Neuronal stem cell (in vitro differentiated cells): ENCODE results near the gene TEAD4.

Experiments
- DNase-seq: peaks from one replicate; pipeline ENCODE4 v3.0.0-alpha.2; 2013; ENCODE audit warnings: low spot score
- H2AFZ ChIP-seq: one replicate; pipeline ENCODE4 v1.6.1; 2013; ENCODE audit warnings: mild to moderate bottlenecking, low read length, inconsistent platforms
- H2AK5ac ChIP-seq: 2 replicates; pipeline ENCODE4 v1.6.1; 2013; ENCODE audit warnings: low read depth, mild to moderate bottlenecking, inconsistent platforms, low read length, moderate library complexity, mixed read lengths
- H2BK120ac ChIP-seq: 2 replicates; pipeline ENCODE4 v1.6.1; 2013; ENCODE audit warnings: low read depth, mild to moderate bottlenecking, inconsistent platforms, low read length, moderate library complexity, mixed read lengths
- H2BK12ac ChIP-seq: one replicate; pipeline ENCODE4 v1.6.1; 2013; ENCODE audit warnings: low read length, inconsistent platforms
- H2BK15ac ChIP-seq: 2 replicates; pipeline ENCODE4 v1.6.1; 2013; ENCODE audit warnings: mild to moderate bottlenecking, low read length, inconsistent platforms, mixed read lengths
- H2BK5ac ChIP-seq: one replicate; pipeline ENCODE4 v1.6.1; 2013; ENCODE audit warnings: inconsistent platforms, mild to moderate bottlenecking, low read length, moderate library complexity
- H3K14ac ChIP-seq: one replicate; pipeline ENCODE4 v1.6.1; 2013; ENCODE audit warnings: low read length, inconsistent platforms
- H3K18ac ChIP-seq: 2 replicates; pipeline ENCODE4 v1.6.1; 2013; ENCODE audit warnings: low read length, inconsistent platforms
- H3K23ac ChIP-seq: 2 replicates; pipeline ENCODE4 v1.6.1; 2013; ENCODE audit warnings: low read depth, mild to moderate bottlenecking, mixed read lengths, low read length, inconsistent platforms; ENCODE audit not compliant: poor library complexity
- H3K27ac ChIP-seq: replicated peaks from 3 replicates; pipeline ENCODE4 v1.5.1; 2013; ENCODE audit warnings: low read length, inconsistent platforms
- H3K27me3 ChIP-seq, 3 experiments: 2 replicates each; pipeline ENCODE4 v1.6.1; 2013; ENCODE audit warnings: low read length in 3 of 3, mild to moderate bottlenecking in 2 of 3, inconsistent platforms in 1 of 3, low read depth in 1 of 3, mixed read lengths in 1 of 3, moderate library complexity in 1 of 3; ENCODE audit not compliant: control insufficient read depth in 3 of 3, insufficient read depth in 3 of 3
- H3K36me3 ChIP-seq, 2 donors: replicated peaks in 1 of 2; 2 replicates each; pipeline ENCODE4 v1.6.1; 2013; ENCODE audit warnings: low read length in 2 of 2; ENCODE audit not compliant: control insufficient read depth in 2 of 2, insufficient read depth in 2 of 2
- H3K4ac ChIP-seq: 2 replicates; pipeline ENCODE4 v1.6.1; 2013; ENCODE audit warnings: inconsistent platforms, mild to moderate bottlenecking, low read length, moderate library complexity
- H3K4me1 ChIP-seq, 2 donors: 1 replicate in 1 of 2; 2 replicates in 1 of 2; pipeline ENCODE4 v1.6.1; 2013; ENCODE audit warnings: low read length in 2 of 2, low read depth in 1 of 2; ENCODE audit not compliant: control insufficient read depth in 2 of 2, insufficient read depth in 1 of 2
- H3K4me2 ChIP-seq: one replicate; pipeline ENCODE4 v1.6.1; 2013; ENCODE audit warnings: mild to moderate bottlenecking, low read length, inconsistent platforms; ENCODE audit not compliant: insufficient read depth, poor library complexity, severe bottlenecking
- H3K4me3 ChIP-seq, 2 donors: 2 replicates each; pipeline ENCODE4 v1.5.1; 2013; ENCODE audit warnings: low read length in 2 of 2, mild to moderate bottlenecking in 2 of 2, inconsistent platforms in 1 of 2, moderate library complexity in 1 of 2
- H3K79me1 ChIP-seq: one replicate; pipeline ENCODE4 v1.6.1; 2013; ENCODE audit warnings: low read depth, mild to moderate bottlenecking, inconsistent platforms, low read length, moderate library complexity
- H3K9ac ChIP-seq: one replicate; pipeline ENCODE4 v1.6.1; 2013; ENCODE audit warnings: mild to moderate bottlenecking, low read depth, low read length, inconsistent platforms; ENCODE audit not compliant: poor library complexity
- H3K9me3 ChIP-seq, 2 donors: replicated peaks in 1 of 2; 2 replicates each; pipeline versions ENCODE3 to v1.6.1; 2013; ENCODE audit warnings: low read length in 2 of 2, mild to moderate bottlenecking in 2 of 2, inconsistent platforms in 1 of 2, low read depth in 1 of 2, mixed read lengths in 1 of 2, moderate library complexity in 1 of 2; ENCODE audit not compliant: control insufficient read depth in 2 of 2, insufficient read depth in 1 of 2
- H4K8ac ChIP-seq: one replicate; pipeline ENCODE4 v1.6.1; 2013; ENCODE audit warnings: low read depth, mild to moderate bottlenecking, inconsistent platforms, low read length, moderate library complexity
- H4K91ac ChIP-seq: one replicate; pipeline ENCODE4 v1.6.1; 2013; ENCODE audit warnings: low read length, low read depth, mild to moderate bottlenecking, inconsistent platforms; ENCODE audit not compliant: poor library complexity
- whole genome bisulfite sequencing, 2 donors: extraction: QIAGEN DNeasy Blood & Tissue Kit; methylation state at CpG; one replicate each; pipeline ENCODE4 v1.1.7; 2013; ENCODE audit warnings: missing lambda C conversion rate in 2 of 2, mixed read lengths in 1 of 2; ENCODE audit not compliant: insufficient read length in 2 of 2, insufficient replicate concordance in 1 of 2; ENCODE audit errors: extremely low coverage in 2 of 2; 5-methylcytosine and 5-hydroxymethylcytosine counted together

The TEAD4 gene

DNA sequence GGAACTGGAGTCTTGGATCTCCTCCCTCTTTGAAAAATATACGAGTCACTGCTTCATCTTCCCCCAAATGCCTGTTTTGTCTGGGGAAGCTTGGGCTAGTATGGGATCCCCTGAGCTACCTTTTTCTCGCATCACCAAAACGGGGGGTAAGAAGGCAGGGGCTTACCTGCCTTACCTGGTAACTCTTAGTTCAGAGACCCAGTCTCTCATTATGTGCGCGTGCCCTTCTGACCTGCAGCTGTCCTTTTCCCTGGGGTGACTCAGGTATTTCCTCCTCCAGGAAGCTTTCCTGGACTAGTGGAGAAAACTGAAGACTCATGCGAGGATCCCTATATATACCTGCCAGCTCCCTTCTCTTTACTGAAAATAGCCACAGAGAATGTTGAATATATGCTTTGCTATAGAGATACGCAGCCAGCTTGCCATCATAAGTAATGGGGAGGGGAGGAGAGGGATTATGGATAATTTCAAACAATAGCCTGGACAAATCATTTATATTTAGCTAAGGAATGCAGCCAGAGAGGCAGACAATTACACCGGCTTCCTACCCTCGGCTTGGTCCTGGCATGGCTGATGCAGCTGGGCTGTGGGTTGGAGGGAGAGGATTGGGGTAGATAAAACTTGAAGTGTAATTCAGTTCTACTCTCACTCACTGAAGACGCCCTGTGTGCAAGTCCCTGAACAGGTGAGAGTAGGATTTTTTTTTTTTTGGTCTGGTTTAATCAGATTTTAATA, 119.1 kb downstream of the TEAD4 start:
- H3K36me3 ChIP-seq = no peaks in the 10 kb centered on the region
- H2BK12ac ChIP-seq = no peak overlapping the region
- no peak overlapping the region for H3K23ac ChIP-seq
- no peak overlapping the region for H3K14ac ChIP-seq
- H3K9me3 ChIP-seq = no peaks in the 10 kb centered on the region
- no peak overlapping the region for H3K27ac ChIP-seq
- DNase-seq = no peak
- H3K4ac ChIP-seq = no peak overlapping the region
- no peak overlapping the region for H4K8ac ChIP-seq
- H4K91ac ChIP-seq = no peak overlapping the region
- H2BK15ac ChIP-seq = no peak overlapping the region
- no peak overlapping the region for H2AK5ac ChIP-seq
- no peak overlapping the region for H2BK120ac ChIP-seq
- no peak overlapping the region for H2BK5ac ChIP-seq
- peaks cover 0 to 10% (median 4%) of the 10 kb centered on the region in 3 experiments for H3K27me3 ChIP-seq
- peaks cover 2% of the 10 kb centered on the region for H3K79me1 ChIP-seq
- H3K9ac ChIP-seq = no peak overlapping the region
- peak overlapping the region; percentile 75 for H3K4me2 ChIP-seq
- WGBS, 2 donors = no CpG with 5 or more reads among the region's 10 CpGs
- peak overlapping the region in 1 of 2 donors; percentile 59 for H3K4me3 ChIP-seq
- H3K18ac ChIP-seq = no peak overlapping the region
- H2AFZ ChIP-seq = peak overlapping the region; percentile 98
- H3K4me1 ChIP-seq = peaks cover 4 to 6% of the 10 kb centered on the region in 2 donors

DNA sequence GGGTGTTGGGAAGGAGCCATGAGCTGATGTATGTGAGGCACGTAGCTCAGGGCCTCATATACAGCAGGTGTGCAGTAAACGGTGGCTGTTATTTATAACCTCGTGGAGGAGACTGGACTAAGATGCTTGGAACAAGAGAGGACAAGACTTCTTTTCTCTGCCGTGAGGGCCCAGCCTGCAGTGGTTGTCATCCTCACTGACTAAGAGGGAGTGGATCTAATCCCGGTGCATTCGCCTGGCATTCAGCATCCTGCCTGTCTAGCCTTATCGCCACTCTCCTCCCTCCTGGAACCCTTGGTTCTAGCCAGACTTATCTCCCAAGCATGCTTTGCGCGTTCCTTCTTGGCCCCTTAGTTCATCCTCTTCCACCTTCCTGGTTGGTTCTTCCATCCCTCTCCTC, 121.9 kb downstream of the TEAD4 start:
- DNase-seq = no peak
- H2AK5ac ChIP-seq = no peak overlapping the region
- peaks cover 0 to 4% of the 10 kb centered on the region in 2 donors for H3K36me3 ChIP-seq
- H2BK120ac ChIP-seq = no peak overlapping the region
- no CpG with 5 or more reads among the region's 9 CpGs for WGBS, 2 donors
- H2BK15ac ChIP-seq = no peak overlapping the region
- H2AFZ ChIP-seq = no peak overlapping the region
- no peak overlapping the region for H3K18ac ChIP-seq
- no peak overlapping the region for H3K9ac ChIP-seq
- no peak overlapping the region for H3K23ac ChIP-seq
- no peak overlapping the region for H4K8ac ChIP-seq
- no peak overlapping the region for H3K27ac ChIP-seq
- no peak overlapping the region for H3K14ac ChIP-seq
- H3K4me2 ChIP-seq = no peak overlapping the region
- no peak overlapping the region for H3K4me3 ChIP-seq
- H3K4ac ChIP-seq = no peak overlapping the region
- H3K27me3 ChIP-seq = peaks cover 0 to 3% (median 2%) of the 10 kb centered on the region in 3 experiments
- no peak overlapping the region for H4K91ac ChIP-seq
- H3K79me1 ChIP-seq = peaks cover 2% of the 10 kb centered on the region
- H3K9me3 ChIP-seq = no peaks in the 10 kb centered on the region
- peaks cover 0 to 16% of the 10 kb centered on the region in 2 donors for H3K4me1 ChIP-seq
- no peak overlapping the region for H2BK5ac ChIP-seq
- H2BK12ac ChIP-seq = no peak overlapping the region

DNA sequence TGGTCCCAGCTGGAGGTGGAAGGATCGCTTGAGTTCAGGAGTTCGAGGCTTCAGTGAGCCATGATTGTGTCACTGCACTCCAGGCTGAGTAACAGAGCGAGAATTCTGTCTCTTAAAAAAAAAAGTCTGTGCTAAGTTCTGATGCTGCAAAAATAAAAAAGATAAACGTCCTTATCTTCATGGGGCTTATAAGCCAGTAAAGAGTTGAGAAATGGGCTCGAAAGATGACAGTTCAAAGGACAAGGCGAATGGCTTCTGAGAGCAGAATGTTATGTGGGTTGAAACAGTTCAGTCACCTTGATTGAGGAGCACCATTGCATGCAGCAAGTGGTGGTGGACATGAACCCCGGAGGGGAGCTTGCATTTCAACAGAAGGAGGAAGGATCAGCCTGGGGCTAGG, 122.7 kb downstream of the TEAD4 start:
- Histone ChIP-seq H3K4ac (no peak overlapping the region), H3K4me1 (peaks cover 0 to 14% of the 10 kb centered on the region in 2 donors), H2BK5ac (no peak overlapping the region), H3K27ac (no peak overlapping the region), H4K91ac (no peak overlapping the region), H3K79me1 (no peaks in the 10 kb centered on the region), H4K8ac (no peak overlapping the region), H3K14ac (no peak overlapping the region), H2BK12ac (no peak overlapping the region), H3K4me2 (no peak overlapping the region), H2AK5ac (no peak overlapping the region), H2BK120ac (no peak overlapping the region), H3K9me3 (no peaks in the 10 kb centered on the region), H3K36me3 (peaks cover 0 to 4% of the 10 kb centered on the region in 2 donors), H3K4me3 (no peak overlapping the region), H2AFZ (no peak overlapping the region), H2BK15ac (no peak overlapping the region), H3K9ac (no peak overlapping the region), H3K27me3 (no peaks in the 10 kb centered on the region), H3K18ac (no peak overlapping the region), H3K23ac (no peak overlapping the region)
- DNase-seq = no peak
- no CpG with 5 or more reads among the region's 7 CpGs for WGBS, 2 donors

DNA sequence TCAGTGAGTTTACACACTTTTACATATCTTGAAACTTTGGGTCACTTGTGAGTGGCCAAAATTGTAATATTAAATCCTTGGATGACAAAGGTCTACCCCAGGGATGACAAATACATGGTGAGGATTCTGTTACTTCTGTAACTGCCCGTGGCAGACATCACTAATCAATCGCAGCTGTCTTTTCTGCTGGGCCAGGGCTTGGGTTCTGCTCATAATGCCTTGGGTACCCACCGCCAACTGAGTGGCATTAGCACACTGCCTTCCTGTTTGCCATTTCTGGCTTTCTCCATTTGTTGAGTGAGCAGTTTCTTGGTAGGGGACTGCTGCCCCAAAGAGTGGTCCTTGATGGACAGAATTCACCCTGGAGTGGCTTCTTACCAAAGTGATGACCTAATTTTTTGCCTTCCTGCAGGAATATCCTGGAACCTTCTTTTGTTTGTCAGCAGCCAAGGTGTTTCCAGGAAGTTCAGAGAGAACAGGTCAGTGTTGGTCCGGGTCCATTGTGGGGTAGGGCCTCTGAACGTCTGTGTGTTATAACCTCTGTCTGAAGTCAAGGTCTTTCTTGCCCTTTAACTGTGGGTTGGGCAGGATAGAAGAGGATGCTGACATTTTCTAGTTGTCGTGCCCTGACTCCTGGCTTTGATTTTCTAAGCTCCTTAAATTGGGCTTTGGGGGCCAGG, 124.2 kb downstream of the TEAD4 start:
- Histone ChIP-seq H3K4ac (no peak overlapping the region), H3K14ac (no peak overlapping the region), H4K91ac (no peak overlapping the region), H2BK120ac (no peak overlapping the region), H3K9me3 (no peaks in the 10 kb centered on the region), H2BK5ac (no peak overlapping the region), H3K36me3 (peaks cover 0 to 4% of the 10 kb centered on the region in 2 donors), H2BK15ac (no peak overlapping the region), H3K4me2 (no peak overlapping the region), H3K9ac (no peak overlapping the region), H4K8ac (no peak overlapping the region), H3K27ac (no peak overlapping the region), H3K4me1 (peaks cover 0 to 18% of the 10 kb centered on the region in 2 donors), H3K23ac (no peak overlapping the region), H2AFZ (peak overlapping the region; percentile 56), H3K4me3 (no peak overlapping the region), H3K79me1 (no peaks in the 10 kb centered on the region), H3K27me3 (no peaks in the 10 kb centered on the region), H2BK12ac (no peak overlapping the region), H2AK5ac (no peak overlapping the region), H3K18ac (no peak overlapping the region)
- DNase-seq = no peak
- no CpG with 5 or more reads among the region's 6 CpGs for WGBS, 2 donors
